22Rv1 (cell line): ENCODE measurements around the gene SIN3B.

Experiments used
- ZFX ChIP-seq: fragments of 450-650 bp; IDR thresholded peaks from 2 replicates; pipeline ENCODE4 v1.6.1; 2017; ENCODE audit warnings: antibody characterized with exemption, borderline replicate concordance
- TF ChIP-seq, protein P1 (sequence below): fragments of 450-650 bp; IDR thresholded peaks from 2 replicates; pipeline ENCODE4 v1.5.1; 2017; ENCODE audit warnings: mild to moderate bottlenecking

DNA sequence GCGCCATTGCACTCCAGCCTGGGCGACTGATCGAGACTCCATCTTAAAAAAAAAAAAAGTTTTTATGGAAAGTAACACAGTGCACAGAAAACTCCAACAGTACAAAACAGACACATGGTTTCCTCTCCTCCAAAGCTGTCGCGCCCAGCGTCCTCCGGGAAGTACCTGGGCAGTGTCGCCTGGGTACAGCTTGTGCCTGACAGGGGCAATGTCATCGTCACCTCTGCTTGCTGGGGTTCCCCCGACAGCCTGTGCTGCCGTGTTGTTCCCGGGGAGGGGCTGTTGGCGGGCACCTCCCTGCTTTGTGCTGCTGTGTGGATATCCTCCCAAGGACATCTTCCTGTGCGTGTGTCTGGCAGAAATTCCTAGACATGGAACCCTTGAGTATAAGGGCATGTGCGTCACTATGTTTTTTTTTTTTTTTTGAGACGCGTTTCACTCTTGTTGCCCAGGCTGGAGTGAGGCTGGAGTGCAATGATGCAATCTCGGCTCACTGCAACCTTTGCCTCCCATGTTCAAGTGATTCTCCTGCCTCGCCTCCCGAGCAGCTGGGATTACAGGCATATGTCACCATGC lies 57.2 kb downstream of the SIN3B start:
- TF ChIP-seq, protein P1, sequence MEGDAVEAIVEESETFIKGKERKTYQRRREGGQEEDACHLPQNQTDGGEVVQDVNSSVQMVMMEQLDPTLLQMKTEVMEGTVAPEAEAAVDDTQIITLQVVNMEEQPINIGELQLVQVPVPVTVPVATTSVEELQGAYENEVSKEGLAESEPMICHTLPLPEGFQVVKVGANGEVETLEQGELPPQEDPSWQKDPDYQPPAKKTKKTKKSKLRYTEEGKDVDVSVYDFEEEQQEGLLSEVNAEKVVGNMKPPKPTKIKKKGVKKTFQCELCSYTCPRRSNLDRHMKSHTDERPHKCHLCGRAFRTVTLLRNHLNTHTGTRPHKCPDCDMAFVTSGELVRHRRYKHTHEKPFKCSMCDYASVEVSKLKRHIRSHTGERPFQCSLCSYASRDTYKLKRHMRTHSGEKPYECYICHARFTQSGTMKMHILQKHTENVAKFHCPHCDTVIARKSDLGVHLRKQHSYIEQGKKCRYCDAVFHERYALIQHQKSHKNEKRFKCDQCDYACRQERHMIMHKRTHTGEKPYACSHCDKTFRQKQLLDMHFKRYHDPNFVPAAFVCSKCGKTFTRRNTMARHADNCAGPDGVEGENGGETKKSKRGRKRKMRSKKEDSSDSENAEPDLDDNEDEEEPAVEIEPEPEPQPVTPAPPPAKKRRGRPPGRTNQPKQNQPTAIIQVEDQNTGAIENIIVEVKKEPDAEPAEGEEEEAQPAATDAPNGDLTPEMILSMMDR, result no peak
- no peak for TF ChIP-seq ZFX
